ENCODE results near the gene SIRPA. TPM values are rescaled to one million over a fixed set of nuclear protein-coding genes. Genes with fewer than 3 reads are reported as not detected.

The SIRPA gene
- total RNA-seq (under 1 TPM; 0.60 to 0.64 TPM), total RNA-seq (0 to 15.1 (median 0.78) reads per million in 172 experiments)
- 9.6 TPM for polyA plus RNA-seq (2013, experiment 1 of 2)
- polyA plus RNA-seq (2013, experiment 2 of 2) = 7.5 TPM

GRCh38 chr20:1894951-1895673, at the start of gene SIRPA:
Gene SIRPA, plus strand, starts transcription at chr20:1895407. Its CDS starts 41 bp downstream, at chr20:1895448.
- H3K27ac Mint-ChIP-seq = no peak within 1 kb of the TSS

DNA sequence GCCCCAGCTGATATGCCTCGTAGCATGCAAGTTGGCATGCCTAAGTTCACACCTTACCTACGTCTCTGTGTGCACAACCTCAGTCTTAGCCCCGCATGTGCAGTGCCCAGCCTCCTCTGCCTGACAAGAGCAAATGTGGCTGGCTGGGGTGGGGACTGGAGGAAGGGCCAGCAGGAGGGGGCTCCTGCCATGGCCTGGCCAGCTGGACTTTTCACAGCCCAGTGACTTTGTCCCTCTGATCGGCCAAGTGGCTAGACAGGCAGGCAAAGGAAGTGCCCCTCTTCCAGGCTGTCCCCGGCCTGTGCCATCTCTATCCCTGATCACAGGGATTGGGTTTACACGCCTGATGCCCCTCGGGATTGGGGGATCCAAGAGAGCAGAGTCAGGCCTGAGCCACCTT, 49.5 kb upstream of the SIRPA start:
- H3K9me3 ChIP-seq (ENCODE audit: control insufficient read depth in 1 of 2, insufficient read depth in 1 of 2, low read length in 2 of 2) = peaks cover 0 to 4% of the 10 kb centered on the region in 2 experiments
- no peak for DNase-seq
- Mint-ChIP-seq H3K27ac (no peak overlapping the region), H3K36me3 (ENCODE audit: low read depth) (no peaks in the 10 kb centered on the region), H3K27me3 (peaks cover 5% of the 10 kb centered on the region), H3K4me3 (no peak overlapping the region), H3K9me3 (peaks cover 6% of the 10 kb centered on the region), H3K4me1 (ENCODE audit: low read depth) (peaks cover 8% of the 10 kb centered on the region)
- H3K27ac ChIP-seq (ENCODE audit: low read depth in 1 of 2, low read length in 2 of 2) = no peak overlapping the region
- H3K27me3 ChIP-seq (ENCODE audit: control insufficient read depth in 1 of 2, insufficient read depth in 2 of 2, low read length in 2 of 2) = no peaks in the 10 kb centered on the region
- no peak for TF ChIP-seq CTCF (IDR thresholded peaks at IDR 0.05)
- H3K4me1 ChIP-seq (ENCODE audit: insufficient read depth, low read length) = peaks cover 7% of the 10 kb centered on the region
- ChIA-PET CTCF (no interaction called here), POLR2A (no interaction called here)
- no peak overlapping the region for H3K4me3 ChIP-seq (ENCODE audit: low read length)
- ATAC-seq (ENCODE audit: poor library complexity) = no peak
- H3K36me3 ChIP-seq (ENCODE audit: insufficient read depth, low read length) = no peaks in the 10 kb centered on the region
- intact Hi-C loops (cut with DNase I, micrococcal nuclease) = no loop called here

More at GRCh38 chr20:1894951-1895673, at the start of gene SIRPA:
- Mint-ChIP-seq H3K36me3 (ENCODE audit: low read depth) (no peaks in the 10 kb centered on the region), H3K4me3 (peak within 1 kb of the TSS; percentile 42), H3K9me3 (no peaks in the 10 kb centered on the region), H3K4me1 (ENCODE audit: low read depth) (peaks cover 4% of the 10 kb centered on the region), H3K27me3 (peaks cover 83% of the 10 kb centered on the region)
- ChIA-PET POLR2A (no interaction called here), CTCF (no interaction called here)
- peaks cover 0 to 5% of the 10 kb centered on the region in 2 experiments for H3K9me3 ChIP-seq (ENCODE audit: control insufficient read depth in 1 of 2, insufficient read depth in 1 of 2, low read length in 2 of 2)
- peaks cover 2% of the 10 kb centered on the region for H3K4me1 ChIP-seq (ENCODE audit: insufficient read depth, low read length)
- DNase-seq = peak in 2 of 14 experiments; percentile 35 to 40
- peak within 1 kb of the TSS; percentile 37 for H3K4me3 ChIP-seq (ENCODE audit: low read length)
- peaks cover 17 to 48% of the 10 kb centered on the region in 2 experiments for H3K27me3 ChIP-seq (ENCODE audit: control insufficient read depth in 1 of 2, insufficient read depth in 2 of 2, low read length in 2 of 2)
- no peak for TF ChIP-seq CTCF (IDR thresholded peaks at IDR 0.05)
- no peak within 1 kb of the TSS for H3K27ac ChIP-seq (ENCODE audit: low read depth in 1 of 2, low read length in 2 of 2)
- intact Hi-C loops (cut with DNase I, micrococcal nuclease) = no loop called here
- no peak for ATAC-seq (ENCODE audit: poor library complexity)
- no peaks in the 10 kb centered on the region for H3K36me3 ChIP-seq (ENCODE audit: insufficient read depth, low read length)

- Mint-ChIP-seq H3K36me3 (ENCODE audit: low read depth) (no peaks in the 10 kb centered on the region), H3K27ac (no peak overlapping the region), H3K4me1 (ENCODE audit: low read depth) (peaks cover 13% of the 10 kb centered on the region), H3K4me3 (no peak overlapping the region), H3K27me3 (peaks cover 5% of the 10 kb centered on the region), H3K9me3 (peaks cover 6% of the 10 kb centered on the region)
- Histone ChIP-seq H3K9me3 (ENCODE audit: control insufficient read depth in 1 of 2, insufficient read depth in 1 of 2, low read length in 2 of 2) (peaks cover 0 to 4% of the 10 kb centered on the region in 2 experiments), H3K27me3 (ENCODE audit: control insufficient read depth in 1 of 2, insufficient read depth in 2 of 2, low read length in 2 of 2) (no peaks in the 10 kb centered on the region), H3K36me3 (ENCODE audit: insufficient read depth, low read length) (no peaks in the 10 kb centered on the region), H3K4me1 (ENCODE audit: insufficient read depth, low read length) (peaks cover 7% of the 10 kb centered on the region), H3K4me3 (ENCODE audit: low read length) (no peak overlapping the region), H3K27ac (ENCODE audit: low read depth in 1 of 2, low read length in 2 of 2) (no peak overlapping the region)
- DNase-seq (no peak), ATAC-seq (ENCODE audit: poor library complexity) (no peak)
- ChIA-PET POLR2A (no interaction called here), CTCF (no interaction called here)
- intact Hi-C loops (cut with DNase I, micrococcal nuclease) = no loop called here
- TF ChIP-seq CTCF (IDR thresholded peaks at IDR 0.05) = no peak
Observed at GRCh38 chr20:1846341-1846740, 48.9 kb upstream of the SIRPA start.
